IMR-90 (cell line): ENCODE data around the gene TMEM131L.

Source experiments
- CEBPB ChIP-seq: IDR thresholded peaks from 2 replicates; pipeline ENCODE4 v1.6.1; 2012; ENCODE audit warnings: low read depth, low read length, improper control_type of control experiment
- CHD1 ChIP-seq: IDR thresholded peaks from 2 replicates; pipeline ENCODE4 v1.6.1; 2012; ENCODE audit warnings: low read depth, low read length, improper control_type of control experiment
- MAFK ChIP-seq: IDR thresholded peaks from 2 replicates; pipeline ENCODE4 v1.6.1; 2012; ENCODE audit warnings: low read depth, low read length, improper control_type of control experiment
- POLR2A ChIP-seq: IDR thresholded peaks from 2 replicates; pipeline ENCODE4 v1.6.1; 2012; ENCODE audit warnings: mild to moderate bottlenecking, low read depth, low read length
- RAD21 ChIP-seq: IDR thresholded peaks from 2 replicates; pipeline ENCODE4 v1.6.1; 2012; ENCODE audit warnings: low read length, improper control_type of control experiment
- RCOR1 ChIP-seq: IDR thresholded peaks from 2 replicates; pipeline ENCODE4 v1.6.1; 2012; ENCODE audit warnings: mild to moderate bottlenecking, low read length, improper control_type of control experiment; ENCODE audit not compliant: insufficient replicate concordance
- RFX5 ChIP-seq: IDR thresholded peaks from 2 replicates; pipeline ENCODE4 v1.8.0; 2012; ENCODE audit warnings: low read depth, mild to moderate bottlenecking, low read length, moderate library complexity
- SMC3 ChIP-seq: fragments of 150-350 bp; IDR thresholded peaks from 2 replicates; pipeline ENCODE4 v1.6.1; 2016; ENCODE audit warnings: low read depth, mild to moderate bottlenecking, antibody characterized with exemption, low read length, moderate library complexity
- TF ChIP-seq, protein P1 (sequence below): fragments of 150-350 bp; IDR thresholded peaks from 2 replicates; pipeline ENCODE4 v1.6.1; 2016; ENCODE audit warnings: low read depth, mild to moderate bottlenecking, low read length, moderate library complexity, borderline replicate concordance
- TF ChIP-seq, protein P2 (sequence below): conservative IDR thresholded peaks from 2 replicates; pipeline ENCODE4 v1.5.1; 2012; ENCODE audit warnings: mild to moderate bottlenecking, low read depth, low read length, improper control_type of control experiment
- TF ChIP-seq, protein P3 (sequence below): fragments of 150-350 bp; IDR thresholded peaks from 2 replicates; pipeline ENCODE4 v1.6.1; 2017; ENCODE audit warnings: mild to moderate bottlenecking, antibody characterized with exemption, low read length, low read depth

DNA sequence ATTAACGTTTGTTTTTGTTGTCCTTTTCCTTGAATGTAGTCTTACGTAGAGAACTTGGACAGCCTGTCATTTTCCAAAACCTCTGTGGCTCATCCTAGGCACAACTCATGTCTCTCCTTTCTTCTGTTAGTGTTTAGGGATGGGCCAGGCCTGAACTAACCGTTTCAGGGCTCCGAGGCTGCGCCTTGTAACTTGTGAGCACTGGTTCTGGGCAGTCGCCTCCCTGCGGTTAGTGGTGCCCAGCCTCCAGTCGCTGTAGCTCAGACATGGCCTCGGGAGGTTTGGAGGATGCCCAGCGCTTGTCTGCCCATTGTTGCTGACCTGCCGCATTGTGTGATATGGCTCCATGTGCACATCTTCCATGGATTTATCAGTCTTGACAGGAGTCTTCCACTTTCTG lies 32.8 kb downstream of the TMEM131L start:
- no peak for TF ChIP-seq RAD21
- TF ChIP-seq RFX5: no peak
- no peak for TF ChIP-seq SMC3
- no peak for TF ChIP-seq POLR2A
- TF ChIP-seq, protein P1, sequence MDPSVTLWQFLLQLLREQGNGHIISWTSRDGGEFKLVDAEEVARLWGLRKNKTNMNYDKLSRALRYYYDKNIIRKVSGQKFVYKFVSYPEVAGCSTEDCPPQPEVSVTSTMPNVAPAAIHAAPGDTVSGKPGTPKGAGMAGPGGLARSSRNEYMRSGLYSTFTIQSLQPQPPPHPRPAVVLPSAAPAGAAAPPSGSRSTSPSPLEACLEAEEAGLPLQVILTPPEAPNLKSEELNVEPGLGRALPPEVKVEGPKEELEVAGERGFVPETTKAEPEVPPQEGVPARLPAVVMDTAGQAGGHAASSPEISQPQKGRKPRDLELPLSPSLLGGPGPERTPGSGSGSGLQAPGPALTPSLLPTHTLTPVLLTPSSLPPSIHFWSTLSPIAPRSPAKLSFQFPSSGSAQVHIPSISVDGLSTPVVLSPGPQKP: no peak
- TF ChIP-seq, protein P2, sequence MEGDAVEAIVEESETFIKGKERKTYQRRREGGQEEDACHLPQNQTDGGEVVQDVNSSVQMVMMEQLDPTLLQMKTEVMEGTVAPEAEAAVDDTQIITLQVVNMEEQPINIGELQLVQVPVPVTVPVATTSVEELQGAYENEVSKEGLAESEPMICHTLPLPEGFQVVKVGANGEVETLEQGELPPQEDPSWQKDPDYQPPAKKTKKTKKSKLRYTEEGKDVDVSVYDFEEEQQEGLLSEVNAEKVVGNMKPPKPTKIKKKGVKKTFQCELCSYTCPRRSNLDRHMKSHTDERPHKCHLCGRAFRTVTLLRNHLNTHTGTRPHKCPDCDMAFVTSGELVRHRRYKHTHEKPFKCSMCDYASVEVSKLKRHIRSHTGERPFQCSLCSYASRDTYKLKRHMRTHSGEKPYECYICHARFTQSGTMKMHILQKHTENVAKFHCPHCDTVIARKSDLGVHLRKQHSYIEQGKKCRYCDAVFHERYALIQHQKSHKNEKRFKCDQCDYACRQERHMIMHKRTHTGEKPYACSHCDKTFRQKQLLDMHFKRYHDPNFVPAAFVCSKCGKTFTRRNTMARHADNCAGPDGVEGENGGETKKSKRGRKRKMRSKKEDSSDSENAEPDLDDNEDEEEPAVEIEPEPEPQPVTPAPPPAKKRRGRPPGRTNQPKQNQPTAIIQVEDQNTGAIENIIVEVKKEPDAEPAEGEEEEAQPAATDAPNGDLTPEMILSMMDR: no peak
- TF ChIP-seq, protein P3, sequence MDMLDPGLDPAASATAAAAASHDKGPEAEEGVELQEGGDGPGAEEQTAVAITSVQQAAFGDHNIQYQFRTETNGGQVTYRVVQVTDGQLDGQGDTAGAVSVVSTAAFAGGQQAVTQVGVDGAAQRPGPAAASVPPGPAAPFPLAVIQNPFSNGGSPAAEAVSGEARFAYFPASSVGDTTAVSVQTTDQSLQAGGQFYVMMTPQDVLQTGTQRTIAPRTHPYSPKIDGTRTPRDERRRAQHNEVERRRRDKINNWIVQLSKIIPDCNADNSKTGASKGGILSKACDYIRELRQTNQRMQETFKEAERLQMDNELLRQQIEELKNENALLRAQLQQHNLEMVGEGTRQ: no peak
- no peak for TF ChIP-seq MAFK
- TF ChIP-seq CHD1: no peak
- TF ChIP-seq RCOR1: no peak
- no peak for TF ChIP-seq CEBPB
